Ishikawa (cell line): ENCODE results near the gene ACER2.
A peak's percentile ranks its signal among the peaks of the same experiment; 100 is the strongest.

ENCODE experiments used
- CEBPB ChIP-seq: IDR thresholded peaks from 2 replicates; pipeline ENCODE4 v1.6.1; 2012
- CREB1 ChIP-seq: IDR thresholded peaks from 2 replicates; pipeline ENCODE4 v1.6.1; 2012; ENCODE audit warnings: low read depth
- EGR1 ChIP-seq: IDR thresholded peaks from 2 replicates; pipeline ENCODE4 v1.6.1; 2012
- EP300 ChIP-seq: IDR thresholded peaks from 2 replicates; pipeline ENCODE4 v1.6.1; 2012; ENCODE audit warnings: borderline replicate concordance
- FOXM1 ChIP-seq: IDR thresholded peaks from 2 replicates; pipeline ENCODE4 v1.6.1; 2012; ENCODE audit warnings: low read depth, borderline replicate concordance
- NFIC ChIP-seq: IDR thresholded peaks from 2 replicates; pipeline ENCODE4 v1.6.1; 2012
- RAD21 ChIP-seq: IDR thresholded peaks from 2 replicates; pipeline ENCODE4 v1.6.1; 2012; ENCODE audit warnings: low read depth
- REST ChIP-seq: IDR thresholded peaks from 2 replicates; pipeline ENCODE4 v1.6.1; 2012; ENCODE audit warnings: low read depth, mild to moderate bottlenecking
- TAF1 ChIP-seq: IDR thresholded peaks from 2 replicates; pipeline ENCODE4 v1.6.1; 2012; ENCODE audit warnings: low read depth, mild to moderate bottlenecking
- TCF12 ChIP-seq: IDR thresholded peaks from 2 replicates; pipeline ENCODE4 v1.6.1; 2012; ENCODE audit warnings: low read depth
- TEAD4 ChIP-seq: IDR thresholded peaks from 2 replicates; pipeline ENCODE4 v1.6.1; 2012
- YY1 ChIP-seq: IDR thresholded peaks from 2 replicates; pipeline ENCODE4 v1.6.1; 2012; ENCODE audit warnings: low read depth
- ZBTB7A ChIP-seq: IDR thresholded peaks from 2 replicates; pipeline ENCODE4 v1.6.1; 2012; ENCODE audit warnings: low read depth
- TF ChIP-seq, protein P1 (sequence below): IDR thresholded peaks from 2 replicates; pipeline ENCODE4 v1.6.1; 2012
- TF ChIP-seq, protein P2 (sequence below): IDR thresholded peaks from 2 replicates; pipeline ENCODE4 v1.6.1; 2012

Gene ACER2

DNA sequence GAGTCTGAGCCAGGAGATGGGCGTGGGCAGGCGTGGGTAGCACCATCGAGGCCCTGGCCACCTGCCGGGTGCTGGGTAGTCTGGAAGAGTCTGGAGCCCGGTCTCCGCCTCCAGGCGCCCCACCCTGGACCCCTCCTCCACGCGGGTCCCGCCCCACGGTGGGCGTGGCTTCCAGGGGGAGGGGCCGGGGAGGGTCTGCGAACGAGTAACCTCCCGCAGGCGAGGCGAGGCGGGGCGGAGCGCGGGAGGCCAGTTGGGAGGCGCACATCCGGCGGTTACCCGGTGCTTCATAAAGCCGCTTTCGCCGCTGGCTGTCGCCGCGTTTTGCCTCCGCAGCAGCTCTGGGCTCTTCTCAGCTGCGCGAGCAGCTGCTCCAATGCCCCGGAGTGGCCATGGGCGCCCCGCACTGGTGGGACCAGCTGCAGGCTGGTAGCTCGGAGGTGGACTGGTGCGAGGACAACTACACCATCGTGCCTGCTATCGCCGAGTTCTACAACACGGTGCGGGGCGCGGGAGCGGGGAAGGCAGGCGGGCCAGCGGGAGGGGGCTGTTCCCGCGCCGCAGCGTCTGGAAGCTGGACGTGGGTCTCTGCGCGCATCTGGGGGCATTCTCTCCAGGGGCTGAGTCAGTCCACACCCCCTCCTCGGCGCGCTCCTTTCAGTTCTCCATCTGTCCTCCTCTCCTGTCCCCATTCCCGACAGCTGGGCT, at the start of gene ACER2:
TSS of gene ACER2 (plus strand) at position 317 of the 708 bp plus-strand sequence. CDS start at position 393, 76 bp downstream.
- TF ChIP-seq CEBPB (no peak), TAF1 (peak; percentile 47; the same call in 1 of the 2 replicates), REST (no peak), RAD21 (peak; percentile 2; the same call in 1 of the 2 replicates), FOXM1 (no peak), TEAD4 (no peak), EGR1 (no peak), CREB1 (no peak), EP300 (no peak), TCF12 (peak; percentile 58), ZBTB7A (peak; percentile 33; the same call in 1 of the 2 replicates)
- TF ChIP-seq, protein P1, sequence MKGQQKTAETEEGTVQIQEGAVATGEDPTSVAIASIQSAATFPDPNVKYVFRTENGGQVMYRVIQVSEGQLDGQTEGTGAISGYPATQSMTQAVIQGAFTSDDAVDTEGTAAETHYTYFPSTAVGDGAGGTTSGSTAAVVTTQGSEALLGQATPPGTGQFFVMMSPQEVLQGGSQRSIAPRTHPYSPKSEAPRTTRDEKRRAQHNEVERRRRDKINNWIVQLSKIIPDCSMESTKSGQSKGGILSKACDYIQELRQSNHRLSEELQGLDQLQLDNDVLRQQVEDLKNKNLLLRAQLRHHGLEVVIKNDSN = no peak
- TF ChIP-seq, protein P2, sequence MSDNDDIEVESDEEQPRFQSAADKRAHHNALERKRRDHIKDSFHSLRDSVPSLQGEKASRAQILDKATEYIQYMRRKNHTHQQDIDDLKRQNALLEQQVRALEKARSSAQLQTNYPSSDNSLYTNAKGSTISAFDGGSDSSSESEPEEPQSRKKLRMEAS = peak; percentile 69

DNA sequence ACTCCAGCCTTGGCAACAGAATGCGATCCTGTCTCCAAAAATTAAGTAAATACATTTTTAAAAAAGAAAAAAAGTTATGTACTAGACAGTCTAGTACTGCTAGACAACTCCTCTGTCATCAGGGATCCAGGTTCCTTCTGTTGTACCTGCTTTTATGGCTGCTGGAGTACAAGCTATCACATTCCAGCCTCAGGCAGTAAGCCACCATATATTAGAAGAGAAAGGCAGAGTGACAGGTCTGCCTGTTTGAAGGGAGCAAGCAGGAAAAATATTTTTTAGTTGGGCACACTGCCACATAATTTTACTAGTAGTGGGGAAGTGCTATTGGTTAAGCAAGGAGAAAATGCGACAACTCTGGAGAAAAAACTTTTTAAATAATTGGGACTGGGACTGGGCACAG, 39.7 kb upstream of the ACER2 start:
- TF ChIP-seq EP300 = no peak
- TF ChIP-seq, protein P1 = no peak
- no peak for TF ChIP-seq FOXM1
- no peak for TF ChIP-seq ZBTB7A
- no peak for TF ChIP-seq REST
- TF ChIP-seq, protein P2 = no peak
- no peak for TF ChIP-seq NFIC
- TF ChIP-seq YY1 = no peak
- TF ChIP-seq TAF1 = no peak
- TF ChIP-seq TEAD4 = no peak
- TF ChIP-seq CEBPB = no peak
- TF ChIP-seq CREB1 = no peak
- TF ChIP-seq EGR1 = no peak
- no peak for TF ChIP-seq RAD21
- TF ChIP-seq TCF12 = no peak

- TF ChIP-seq, protein P2 = no peak
- TF ChIP-seq TAF1 = no peak
- no peak for TF ChIP-seq YY1
These were observed 36.9 kb upstream of the ACER2 start for GRCh38 chr9:19371942-19372341.

- no peak for TF ChIP-seq TAF1
- TF ChIP-seq CREB1 = no peak
- TF ChIP-seq EP300 = no peak
- no peak for TF ChIP-seq TCF12
- TF ChIP-seq ZBTB7A = no peak
- TF ChIP-seq NFIC = no peak
- TF ChIP-seq REST = no peak
- no peak for TF ChIP-seq YY1
- TF ChIP-seq FOXM1 = no peak
- TF ChIP-seq, protein P1 = no peak
- TF ChIP-seq, protein P2 = no peak
- no peak for TF ChIP-seq CEBPB
- TF ChIP-seq EGR1 = no peak
- no peak for TF ChIP-seq RAD21
- no peak for TF ChIP-seq TEAD4
These were observed 36.2 kb upstream of the ACER2 start for GRCh38 chr9:19372567-19372966.
